Common myeloid progenitor, CD34-positive (primary cell): Measurements from ENCODE around the gene CUEDC2.

ENCODE experiments used
- CTCF ChIA-PET: fragments of 350-600 bp; sonication (Branson Sonifier 250); formaldehyde crosslinking; loops from one replicate; lab custom pipeline; 2021; ENCODE audit warnings: antibody characterized with exemption; lab: Charles Lee
- POLR2A ChIA-PET: fragments of 350-600 bp; sonication (Branson Sonifier 250); formaldehyde crosslinking; loops from one replicate; lab custom pipeline; 2021; ENCODE audit warnings: antibody characterized with exemption; lab: Charles Lee
- DNase-seq, 3 donors: peaks; one replicate each; pipeline versions ENCODE4 v3.0.0 to v3.0.0-alpha.2; 2013
- H3K27ac ChIP-seq, 2 experiments: 1 replicate in 1 of 2; 2 replicates in 1 of 2; pipeline ENCODE4 v1.7.0; 2013; ENCODE audit warnings: inconsistent platforms in 2 of 2, low read length in 2 of 2, mild to moderate bottlenecking in 2 of 2, low read depth in 1 of 2, moderate library complexity in 1 of 2; ENCODE audit not compliant: severe bottlenecking in 2 of 2, insufficient read depth in 1 of 2, poor library complexity in 1 of 2
- H3K27me3 ChIP-seq, 5 experiments: replicated peaks in 2 of 5; 1 replicate in 3 of 5; 2 replicates in 2 of 5; pipeline versions ENCODE4 v1.6.1 to v1.7.0; 2013; ENCODE audit warnings: low read length in 4 of 5, mild to moderate bottlenecking in 2 of 5, moderate library complexity in 2 of 5, inconsistent platforms in 1 of 5; ENCODE audit not compliant: insufficient read depth in 5 of 5, control insufficient read depth in 4 of 5
- H3K36me3 ChIP-seq, 4 experiments: 1 replicate in 2 of 4; 2 replicates in 2 of 4; pipeline versions ENCODE4 v1.6.1 to v1.7.0; 2013; ENCODE audit warnings: low read length in 3 of 4, control low read depth in 1 of 4, mild to moderate bottlenecking in 1 of 4; ENCODE audit not compliant: control insufficient read depth in 4 of 4, insufficient read depth in 4 of 4
- H3K4me1 ChIP-seq, 4 experiments: 1 replicate in 3 of 4; 2 replicates in 1 of 4; pipeline versions ENCODE4 v1.6.1 to v1.7.1; 2013; ENCODE audit warnings: low read length in 3 of 4, mild to moderate bottlenecking in 3 of 4, control low read depth in 1 of 4, inconsistent platforms in 1 of 4, moderate library complexity in 1 of 4; ENCODE audit not compliant: control insufficient read depth in 4 of 4, insufficient read depth in 4 of 4; ENCODE audit errors: control extremely low read depth in 1 of 4
- H3K4me3 ChIP-seq, 7 experiments: 1 replicate in 4 of 7; 2 replicates in 3 of 7; pipeline versions ENCODE4 v1.5.1 to v1.7.0; 2013; ENCODE audit warnings: mild to moderate bottlenecking in 7 of 7, low read length in 6 of 7, moderate library complexity in 6 of 7, inconsistent platforms in 2 of 7, low read depth in 2 of 7, control low read depth in 1 of 7; ENCODE audit not compliant: insufficient read depth in 4 of 7, control insufficient read depth in 1 of 7; ENCODE audit errors: extremely low read depth in 1 of 7
- H3K9me3 ChIP-seq, 5 experiments: 1 replicate in 4 of 5; 2 replicates in 1 of 5; pipeline versions ENCODE4 v1.6.1 to v1.7.1; 2013; ENCODE audit warnings: low read length in 4 of 5, mild to moderate bottlenecking in 2 of 5, inconsistent platforms in 1 of 5, low read depth in 1 of 5, moderate library complexity in 1 of 5; ENCODE audit not compliant: control insufficient read depth in 4 of 5, insufficient read depth in 2 of 5; ENCODE audit errors: control extremely low read depth in 1 of 5
- WGBS: methylation state at CpG from one replicate; pipeline ENCODE4 v1.1.5; 2013; ENCODE audit not compliant: insufficient coverage; 5-methylcytosine and 5-hydroxymethylcytosine counted together

Gene CUEDC2

GRCh38 chr10:102395400-102396316, 36.7 kb downstream of the CUEDC2 start, which contains the start of gene NFKB2:
Gene NFKB2, plus strand, starts transcription at chr10:102395705. Its CDS starts 255 bp downstream, at chr10:102395960.
- Histone ChIP-seq H3K4me1 (peaks cover 2 to 41% (median 38%) of the 10 kb centered on the region in 4 experiments), H3K27me3 (peaks cover 0 to 8% (median 2%) of the 10 kb centered on the region in 5 experiments), H3K36me3 (peaks cover 0 to 15% (median 10%) of the 10 kb centered on the region in 4 experiments), H3K9me3 (no peaks in the 10 kb centered on the region), H3K4me3 (peak within 1 kb of the TSS; percentile 57 to 95 (median 74)), H3K27ac (peak within 1 kb of the TSS; percentile 90 to 97)
- ChIA-PET POLR2A (interaction anchor here (0.6 to 4.1 kb wide), 13 partner anchors 9 to 348 kb away, joined by 3 to 31 read pairs (median 4); partner anchors contain the start of genes CUEDC2 and FBXL15), CTCF (interaction anchor here (1.1 to 6.7 kb wide), 7 partner anchors 9 to 98 kb away, joined by 3 to 45 read pairs (median 9); partner anchors contain the start of gene FBXL15)
- peak; percentile 87 to 94 (median 91) for DNase-seq
- WGBS: 0% methylated on average over 28 of the region's 42 CpGs

- POLR2A ChIA-PET: interaction anchor here (0.6 to 4.1 kb wide), 12 partner anchors 9 to 279 kb away, joined by 3 to 31 read pairs (median 4); partner anchors contain the start of gene FBXL15
- 0% methylated on average over 22 of the region's 35 CpGs for WGBS
- DNase-seq: peak in 2 of 3 donors; percentile 70 to 80
Observed at GRCh38 chr10:102394801-102395399, 37.5 kb downstream of the CUEDC2 start.

GRCh38 chr10:102394079-102394800, 38.1 kb downstream of the CUEDC2 start:
- no peaks in the 10 kb centered on the region for H3K9me3 ChIP-seq
- ChIA-PET POLR2A (interaction anchor here (0.6 to 4.1 kb wide), 17 partner anchors 8 to 280 kb away, joined by 3 to 31 read pairs (median 3); partner anchors contain the start of gene FBXL15), CTCF (interaction anchor here (0.6 to 4.4 kb wide), 17 partner anchors 8 to 191 kb away, joined by 3 to 28 read pairs (median 4); partner anchors contain the start of gene FBXL15)

More at GRCh38 chr10:102394801-102395399, 37.5 kb downstream of the CUEDC2 start:
- Histone ChIP-seq H3K4me3 (peak overlapping the region; percentile 57 to 95 (median 74)), H3K27me3 (peaks cover 0 to 10% (median 2%) of the 10 kb centered on the region in 5 experiments), H3K9me3 (no peaks in the 10 kb centered on the region), H3K27ac (peak overlapping the region; percentile 90 to 97), H3K4me1 (peaks cover 2 to 39% (median 38%) of the 10 kb centered on the region in 4 experiments), H3K36me3 (peaks cover 0 to 15% (median 8%) of the 10 kb centered on the region in 4 experiments)
- CTCF ChIA-PET: interaction anchor here (1.1 to 4.4 kb wide), 6 partner anchors 9 to 97 kb away, joined by 3 to 28 read pairs (median 8); partner anchors contain the start of gene FBXL15

GRCh38 chr10:102393411-102394078, 38.8 kb downstream of the CUEDC2 start:
- no peaks in the 10 kb centered on the region for H3K9me3 ChIP-seq
- ChIA-PET POLR2A (interaction anchor here (0.6 to 4.1 kb wide), 12 partner anchors 8 to 1022 kb away, joined by 3 to 31 read pairs (median 4); partner anchors contain the start of gene FBXL15), CTCF (interaction anchor here (0.6 to 4.4 kb wide), 20 partner anchors 8 to 192 kb away, joined by 3 to 28 read pairs (median 4); partner anchors contain the start of genes ELOVL3 and FBXL15)
- DNase-seq: no peak
- peaks cover 0 to 13% (median 8%) of the 10 kb centered on the region in 4 experiments for H3K36me3 ChIP-seq
- H3K4me1 ChIP-seq: peaks cover 2 to 31% (median 27%) of the 10 kb centered on the region in 4 experiments
- peaks cover 0 to 12% (median 2%) of the 10 kb centered on the region in 5 experiments for H3K27me3 ChIP-seq
- peak overlapping the region; percentile 90 to 97 for H3K27ac ChIP-seq
- WGBS: 17% methylated on average over 20 of the region's 30 CpGs
- peak overlapping the region; percentile 57 to 95 (median 74) for H3K4me3 ChIP-seq

More at GRCh38 chr10:102394079-102394800, 38.1 kb downstream of the CUEDC2 start:
- H3K27me3 ChIP-seq: peaks cover 0 to 12% (median 2%) of the 10 kb centered on the region in 5 experiments
- peak; percentile 97 to 98 (median 97) for DNase-seq
- peak overlapping the region; percentile 90 to 97 for H3K27ac ChIP-seq
- peaks cover 0 to 15% (median 8%) of the 10 kb centered on the region in 4 experiments for H3K36me3 ChIP-seq
- WGBS: 0% methylated on average over 70 of the region's 71 CpGs
- peaks cover 2 to 34% (median 32%) of the 10 kb centered on the region in 4 experiments for H3K4me1 ChIP-seq
- H3K4me3 ChIP-seq: peak overlapping the region; percentile 57 to 95 (median 74)

- ChIA-PET POLR2A (interaction anchor here (3.2 kb wide), 1 partner anchor 12 kb away, joined by 31 read pairs; no protein-coding TSS in a partner anchor), CTCF (interaction anchor here (0.7 to 4.4 kb wide), 4 partner anchors 12 to 190 kb away, joined by 3 to 28 read pairs (median 6); no protein-coding TSS in a partner anchor)
- H3K27ac ChIP-seq: no peak overlapping the region
- H3K4me1 ChIP-seq: peaks cover 2 to 31% (median 27%) of the 10 kb centered on the region in 4 experiments
- H3K27me3 ChIP-seq: peaks cover 0 to 12% (median 2%) of the 10 kb centered on the region in 5 experiments
- H3K9me3 ChIP-seq: no peaks in the 10 kb centered on the region
- 90% methylated on average over 4 of the region's 5 CpGs for WGBS
- peaks cover 0 to 5% (median 2%) of the 10 kb centered on the region in 4 experiments for H3K36me3 ChIP-seq
- DNase-seq: no peak
- no peak overlapping the region for H3K4me3 ChIP-seq
Observed at GRCh38 chr10:102392306-102392705, 40.1 kb downstream of the CUEDC2 start.
